OCI-LY1 (cell line): ENCODE measurements around the gene MN1.

ENCODE experiments used
- H2AFZ ChIP-seq: fragments of 200-600 bp; sonication (generic), shearing (Covaris generic); 2 replicates; pipeline ENCODE4 v1.6.0; 2014; ENCODE audit warnings: antibody characterized with exemption, mild to moderate bottlenecking, low read length
- H3F3A ChIP-seq: fragments of 200-600 bp; sonication (generic), shearing (Covaris generic); 2 replicates; pipeline ENCODE4 v1.6.0; 2014; ENCODE audit warnings: mild to moderate bottlenecking, antibody characterized with exemption, low read length, moderate library complexity; ENCODE audit not compliant: insufficient read depth
- H3K27ac ChIP-seq: fragments of 200-600 bp; sonication (generic); 2 replicates; pipeline ENCODE4 v1.5.1; 2014; ENCODE audit warnings: low read length, mixed run types, mild to moderate bottlenecking, low read depth; ENCODE audit not compliant: poor library complexity, severe bottlenecking
- H3K27me3 ChIP-seq: fragments of 200-600 bp; sonication (generic); 2 replicates; pipeline ENCODE4 v1.6.0; 2014; ENCODE audit warnings: antibody characterized with exemption, mild to moderate bottlenecking, low read length, moderate library complexity; ENCODE audit not compliant: insufficient read depth
- H3K36me3 ChIP-seq: fragments of 200-600 bp; sonication (generic); 2 replicates; pipeline ENCODE4 v1.6.1; 2014; ENCODE audit warnings: mild to moderate bottlenecking, antibody characterized with exemption, low read length, moderate library complexity, mixed read lengths; ENCODE audit not compliant: insufficient read depth
- H3K4me1 ChIP-seq: fragments of 200-600 bp; sonication (generic); 2 replicates; pipeline ENCODE4 v1.5.1; 2014; ENCODE audit warnings: mild to moderate bottlenecking, low read length, moderate library complexity; ENCODE audit not compliant: insufficient read depth, severe bottlenecking
- H3K4me2 ChIP-seq: fragments of 200-600 bp; sonication (generic), shearing (Covaris generic); 2 replicates; pipeline ENCODE4 v1.6.1; 2014; ENCODE audit warnings: low read length
- H3K4me3 ChIP-seq: fragments of 200-600 bp; sonication (generic); 2 replicates; pipeline ENCODE4 v1.5.1; 2014; ENCODE audit warnings: low read length, low read depth, mild to moderate bottlenecking, mixed read lengths; ENCODE audit not compliant: poor library complexity, severe bottlenecking
- H3K79me2 ChIP-seq: fragments of 200-600 bp; shearing (Covaris generic); 2 replicates; pipeline ENCODE4 v1.6.1; 2016; ENCODE audit warnings: mixed run types, low read length, mixed read lengths; ENCODE audit not compliant: insufficient read depth
- H3K9ac ChIP-seq: fragments of 200-600 bp; sonication (generic), shearing (Covaris generic); 2 replicates; pipeline ENCODE4 v1.6.1; 2014; ENCODE audit warnings: mild to moderate bottlenecking, low read length, mixed read lengths
- H3K9me2 ChIP-seq: fragments of 200-600 bp; sonication (generic), shearing (Covaris generic); 2 replicates; pipeline ENCODE4 v1.6.1; 2014; ENCODE audit warnings: low read depth, mild to moderate bottlenecking, low read length, mixed read lengths
- H3K9me3 ChIP-seq: fragments of 200-600 bp; shearing (Covaris generic); 2 replicates; pipeline ENCODE4 v1.6.1; 2014; ENCODE audit warnings: low read length, mixed read lengths
- H4K20me1 ChIP-seq: fragments of 200-600 bp; sonication (generic), shearing (Covaris generic); 2 replicates; pipeline ENCODE4 v1.6.0; 2016; ENCODE audit warnings: mild to moderate bottlenecking, low read length; ENCODE audit not compliant: insufficient read depth
- CTCF ChIP-seq: fragments of 200-600 bp; sonication (generic), shearing (Covaris generic); IDR thresholded peaks from 2 replicates; pipeline ENCODE4 v1.5.1; 2017; ENCODE audit warnings: mild to moderate bottlenecking, antibody characterized with exemption, low read length, moderate library complexity, mixed read lengths
- EZH2 ChIP-seq: fragments of 200-600 bp; sonication (generic), shearing (Covaris generic); IDR thresholded peaks from 2 replicates; pipeline ENCODE4 v1.8.0; 2017; ENCODE audit warnings: borderline replicate concordance, mixed run types, mild to moderate bottlenecking, antibody characterized with exemption, low read length, moderate library complexity, mixed read lengths

The MN1 gene

GRCh38 chr22:27823221-27823620 is 21.7 kb upstream of the MN1 start:
- Histone ChIP-seq H3K4me1 (no peaks in the 10 kb centered on the region), H3K4me3 (no peak overlapping the region), H3F3A (no peaks in the 10 kb centered on the region), H4K20me1 (no peaks in the 10 kb centered on the region), H3K4me2 (no peak overlapping the region), H3K36me3 (no peaks in the 10 kb centered on the region), H3K79me2 (no peaks in the 10 kb centered on the region), H3K9ac (no peak overlapping the region), H2AFZ (no peak overlapping the region), H3K9me3 (no peaks in the 10 kb centered on the region), H3K27ac (no peak overlapping the region), H3K9me2 (no peaks in the 10 kb centered on the region), H3K27me3 (no peaks in the 10 kb centered on the region)
- TF ChIP-seq CTCF: no peak
- TF ChIP-seq EZH2: no peak

GRCh38 chr22:27820896-27821866 is 19.6 kb upstream of the MN1 start:
- no peaks in the 10 kb centered on the region for H3K9me3 ChIP-seq
- no peaks in the 10 kb centered on the region for H3F3A ChIP-seq
- no peak overlapping the region for H3K4me2 ChIP-seq
- no peaks in the 10 kb centered on the region for H3K36me3 ChIP-seq
- TF ChIP-seq CTCF (no peak), EZH2 (no peak)
- no peak overlapping the region for H3K27ac ChIP-seq
- no peaks in the 10 kb centered on the region for H3K27me3 ChIP-seq
- H3K4me1 ChIP-seq: no peaks in the 10 kb centered on the region
- H2AFZ ChIP-seq: no peak overlapping the region
- no peak overlapping the region for H3K4me3 ChIP-seq
- no peaks in the 10 kb centered on the region for H3K9me2 ChIP-seq
- no peaks in the 10 kb centered on the region for H4K20me1 ChIP-seq
- no peak overlapping the region for H3K9ac ChIP-seq
- H3K79me2 ChIP-seq: no peaks in the 10 kb centered on the region

GRCh38 chr22:27816552-27816951 is 15.0 kb upstream of the MN1 start:
- Histone ChIP-seq H3K79me2 (no peaks in the 10 kb centered on the region), H4K20me1 (no peaks in the 10 kb centered on the region), H3K9me2 (no peaks in the 10 kb centered on the region), H3K9me3 (no peaks in the 10 kb centered on the region), H3F3A (no peaks in the 10 kb centered on the region), H3K4me2 (no peak overlapping the region), H3K36me3 (no peaks in the 10 kb centered on the region), H3K27ac (no peak overlapping the region), H3K4me3 (no peak overlapping the region), H3K9ac (no peak overlapping the region), H3K4me1 (no peaks in the 10 kb centered on the region), H2AFZ (no peak overlapping the region), H3K27me3 (no peaks in the 10 kb centered on the region)
- TF ChIP-seq CTCF (no peak), EZH2 (no peak)
